Stimulated activated CD8-positive, alpha-beta memory T cell treated with anti-CD3 and anti-CD28 coated beads, Interleukin-7, amount 100 ng/mL, for 1 hour (primary cell): ENCODE data around the gene SLC6A20.
"Not testable (repeated sequence)": the region's sequence is repeated elsewhere in the genome, so short reads cannot be mapped to it uniquely, and the experiment has no call there.

Experiments
- DNase-seq, 2 donors: peaks; one replicate each; pipeline ENCODE4 v3.0.0-alpha.2; 2020; ENCODE audit warnings: low read depth in 2 of 2

SLC6A20 gene

GRCh38 chr3:45757141-45757540 lies 39.2 kb downstream of the SLC6A20 start:
- not testable (repeated sequence) for DNase-seq

- no peak for DNase-seq
Observed at GRCh38 chr3:45756055-45756454, 40.3 kb downstream of the SLC6A20 start.

GRCh38 chr3:45754461-45754860 lies 41.9 kb downstream of the SLC6A20 start:
- DNase-seq = no peak

DNA sequence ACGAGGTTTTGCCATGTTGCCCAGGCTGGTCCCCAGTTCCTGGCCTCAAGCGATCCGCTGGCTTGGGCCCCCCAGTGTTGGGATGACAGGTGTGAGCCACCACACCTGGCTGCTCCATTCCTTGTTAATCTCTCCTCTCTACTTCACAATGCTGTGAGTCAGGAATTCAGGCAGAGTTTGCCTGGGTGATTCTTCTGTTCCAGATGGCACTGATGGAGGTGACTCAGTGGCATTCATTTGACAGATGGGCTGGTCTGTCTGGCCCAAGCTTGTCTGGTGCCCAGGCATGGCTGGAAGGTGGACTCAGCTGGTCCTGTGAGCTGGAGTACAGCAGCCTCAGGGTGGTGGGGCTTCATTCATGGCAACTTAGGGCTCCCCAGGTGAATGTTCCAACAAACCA lies 43.2 kb downstream of the SLC6A20 start:
- no peak for DNase-seq

DNA sequence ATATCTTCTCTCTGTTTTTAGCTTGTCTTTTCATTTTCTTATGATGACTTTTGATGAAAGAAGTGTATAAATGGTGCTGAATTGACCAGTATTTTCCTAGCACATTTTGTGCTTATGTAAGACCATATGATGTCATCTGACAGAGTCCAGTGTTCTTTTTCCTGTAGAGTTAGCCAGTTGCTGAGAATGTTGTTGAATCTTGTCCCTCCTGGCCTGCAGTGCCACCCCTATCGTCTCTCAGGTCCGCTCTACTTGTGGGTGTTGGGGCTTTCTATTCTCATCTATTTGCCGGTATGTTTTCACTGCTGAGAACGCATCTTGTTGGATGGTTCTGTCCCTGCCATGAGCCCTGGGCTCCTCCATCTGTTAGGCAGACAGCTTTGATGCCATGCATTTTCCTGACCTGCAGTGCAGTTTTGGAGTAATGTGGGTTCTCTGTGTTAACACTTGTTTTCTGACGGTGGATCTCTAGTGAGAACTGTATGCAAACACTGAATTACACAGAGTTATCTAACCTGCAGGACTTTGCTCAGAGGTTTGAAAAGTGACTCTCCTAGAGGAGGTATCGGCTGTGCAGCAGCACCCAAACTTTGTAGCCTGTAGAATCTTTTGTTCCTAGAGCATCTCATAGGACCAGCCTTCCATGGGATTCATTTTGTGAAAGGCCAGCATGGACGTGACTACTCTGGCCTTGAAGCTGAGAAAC lies 44.6 kb downstream of the SLC6A20 start:
- DNase-seq = no peak

DNA sequence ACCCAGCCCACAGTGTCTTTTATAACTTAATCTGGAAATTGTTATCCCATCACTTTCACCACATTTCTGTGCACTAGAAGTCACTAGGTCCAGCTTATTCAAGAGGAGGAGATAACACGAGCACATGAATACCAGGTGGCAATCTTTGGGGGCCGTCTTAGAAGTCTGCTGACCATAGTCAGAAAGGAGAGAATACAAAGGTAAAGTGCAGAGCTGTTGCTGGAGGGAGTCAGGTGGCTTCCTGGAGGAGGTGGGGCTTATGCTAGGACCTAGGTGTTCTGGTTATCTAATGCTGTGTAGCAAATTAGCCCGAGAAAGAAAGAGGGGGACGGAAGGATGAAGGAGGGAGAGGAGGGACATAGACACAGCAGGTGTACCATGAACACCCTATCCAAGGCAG lies 46.5 kb downstream of the SLC6A20 start:
- DNase-seq = no peak

GRCh38 chr3:45749036-45749600 lies 47.2 kb downstream of the SLC6A20 start:
- DNase-seq = not testable (repeated sequence)

GRCh38 chr3:45748068-45748467 lies 48.3 kb downstream of the SLC6A20 start:
- DNase-seq = no peak

- no peak for DNase-seq
Observed at GRCh38 chr3:45746777-45747622, 49.3 kb downstream of the SLC6A20 start.

- DNase-seq = no peak
Observed at GRCh38 chr3:45746165-45746776, 50.1 kb downstream of the SLC6A20 start.

DNA sequence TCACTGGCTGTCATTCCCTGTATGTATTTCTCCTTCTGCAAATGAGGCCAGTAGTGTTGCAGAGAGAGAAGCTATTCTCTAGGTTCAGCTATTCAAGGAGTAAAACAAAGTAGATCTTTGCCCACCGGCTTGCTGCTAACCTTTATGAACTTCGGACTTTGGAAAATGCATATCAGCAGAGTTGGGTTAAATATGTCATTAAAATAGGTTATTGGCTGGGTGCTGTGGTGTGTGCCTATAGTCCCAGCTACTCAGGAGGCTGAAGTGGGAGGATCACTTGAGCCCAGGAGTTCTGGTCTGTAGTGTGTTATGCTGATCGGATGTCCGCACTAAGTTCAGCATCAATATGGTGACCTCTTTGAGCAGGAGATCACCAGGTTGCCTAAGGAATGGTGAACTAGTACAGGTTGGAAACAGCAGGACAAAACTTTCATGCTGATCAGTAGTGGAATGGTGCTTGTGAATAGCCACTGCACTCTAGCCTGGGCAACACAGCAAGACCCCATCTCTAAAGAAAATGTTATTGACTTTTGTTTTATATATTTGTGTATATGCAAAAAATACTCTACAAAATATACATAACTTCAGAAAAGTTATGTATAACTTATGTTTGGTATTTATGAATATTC lies 53.8 kb downstream of the SLC6A20 start:
- DNase-seq = no peak

GRCh38 chr3:45741742-45742460 lies 54.4 kb downstream of the SLC6A20 start:
- DNase-seq = no peak

- no peak for DNase-seq
Observed at GRCh38 chr3:45741247-45741646, 55.1 kb downstream of the SLC6A20 start.

GRCh38 chr3:45739991-45740390 lies 56.3 kb downstream of the SLC6A20 start:
- DNase-seq = no peak

- DNase-seq = no peak
Observed at GRCh38 chr3:45737234-45737633, 59.1 kb downstream of the SLC6A20 start.

- no peak for DNase-seq
Observed at GRCh38 chr3:45736707-45737106, 59.6 kb downstream of the SLC6A20 start.

DNA sequence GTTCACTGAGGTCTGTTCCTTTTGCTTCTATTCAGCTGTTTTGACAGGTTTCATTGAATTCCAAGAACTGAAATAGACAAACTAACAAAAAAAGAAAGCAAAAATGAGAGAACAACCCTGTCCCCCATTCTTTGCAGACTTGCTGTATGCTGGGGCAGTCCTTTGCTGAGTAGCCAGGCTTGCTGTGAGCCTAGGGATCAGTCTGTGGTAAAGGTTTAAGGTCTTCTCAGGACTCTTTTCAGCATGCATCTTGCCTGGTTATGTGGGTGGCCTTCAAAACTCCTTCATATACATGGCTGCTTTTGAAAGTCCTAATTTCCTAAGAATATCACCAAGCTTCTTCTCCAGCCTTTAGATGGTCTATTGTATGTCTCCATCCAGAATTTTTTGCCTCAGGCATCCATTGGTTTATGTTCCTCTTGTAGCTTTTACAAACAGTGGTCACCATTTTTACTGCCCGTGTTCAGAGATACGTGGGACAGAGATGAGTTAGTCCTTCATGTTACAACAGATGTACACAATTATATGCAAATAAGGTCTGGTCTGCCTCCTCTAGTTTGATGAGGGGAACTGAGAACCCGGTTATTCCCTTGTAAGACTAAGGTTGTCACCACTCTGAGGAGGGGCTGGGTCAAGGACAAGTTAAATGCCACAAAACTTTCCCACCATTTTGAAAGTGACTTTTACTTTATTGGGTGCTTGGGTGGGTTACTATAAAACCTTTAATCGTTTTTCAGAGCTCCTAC lies 65.8 kb downstream of the SLC6A20 start:
- DNase-seq = no peak

GRCh38 chr3:45729614-45730013 lies 66.7 kb downstream of the SLC6A20 start:
- no peak for DNase-seq

GRCh38 chr3:45724911-45725310 lies 71.4 kb downstream of the SLC6A20 start:
- no peak for DNase-seq

GRCh38 chr3:45719655-45720487 lies 76.5 kb downstream of the SLC6A20 start:
- DNase-seq = no peak
